ENCODE measurements around the gene TNIP2.

- TF ChIP-seq EZH2phosphoT487 (IDR thresholded peaks at IDR 0.05; ENCODE audit: insufficient read depth, low read depth) (no peak), EZH2 (IDR thresholded peaks at IDR 0.05; ENCODE audit: insufficient read depth, poor library complexity, severe bottlenecking) (no peak)
These were observed 27.7 kb upstream of the TNIP2 start for GRCh38 chr4:2783790-2784189.
